Activated CD4-positive, alpha-beta T cell treated with anti-CD3 and anti-CD28 coated beads, Interleukin-10, Interleukin-2, amounts not matched to agents 100 ng/mL and 50 ng/mL, durations not matched to agents 16 hours and 8 hours (primary cell): ENCODE measurements around the gene CHAF1B.

Source experiments
- DNase-seq: peaks from one replicate; pipeline ENCODE4 v3.0.0-alpha.2; 2020

The CHAF1B gene

DNA sequence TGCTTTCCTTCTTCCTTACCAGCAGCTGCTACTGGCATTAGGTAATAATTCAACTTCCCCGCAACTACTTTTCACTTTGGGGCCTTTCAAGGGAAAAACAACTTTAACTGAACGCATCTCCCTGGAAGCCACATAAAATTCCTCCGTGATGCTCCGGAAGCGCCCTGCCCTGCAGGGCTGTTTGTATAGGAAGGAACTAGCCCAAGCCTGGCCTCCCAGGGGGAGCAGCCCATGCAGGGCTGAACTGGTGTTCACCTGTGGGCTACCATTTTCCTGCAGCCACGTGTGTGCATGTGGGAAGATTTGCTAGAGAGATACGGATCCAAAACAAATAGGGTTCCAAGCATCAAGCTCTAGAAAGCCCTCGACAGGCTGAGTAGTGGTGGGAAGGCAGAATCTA lies 80.3 kb downstream of the CHAF1B start:
- no peak for DNase-seq

DNA sequence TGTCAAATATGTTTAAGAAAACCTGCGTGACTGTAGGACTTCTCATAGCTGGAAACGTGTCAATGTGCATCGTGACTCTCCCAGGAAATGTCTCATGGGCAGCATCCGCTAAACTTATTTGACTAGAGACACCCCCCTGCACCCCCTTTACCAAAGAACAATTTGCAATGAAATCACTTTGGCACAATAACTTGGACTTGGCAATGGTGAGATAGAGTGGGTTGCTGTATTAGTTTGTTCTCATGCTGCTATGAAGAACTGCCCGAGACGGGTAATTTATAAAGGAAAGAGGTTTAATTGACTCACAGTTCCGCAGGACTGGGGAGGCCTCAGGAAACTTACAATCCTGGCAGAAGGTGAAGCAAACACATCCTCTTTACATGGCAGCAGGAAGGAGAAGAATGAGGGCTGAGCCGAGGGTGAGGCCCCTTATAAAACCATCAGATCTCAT lies 80.9 kb downstream of the CHAF1B start:
- no peak for DNase-seq
